ENCODE data around the gene DENND6B.

GRCh38 chr22:50301581-50301991, 25.2 kb downstream of the DENND6B start:
- no peak for TF ChIP-seq CTCF (conservative IDR thresholded peaks at IDR 0.05)
- TF ChIP-seq EZH2 (IDR thresholded peaks at IDR 0.05; ENCODE audit: low read depth): no peak
